ENCODE measurements around the gene PROM1. TPM values are rescaled to one million over a fixed set of nuclear protein-coding genes. Genes with fewer than 3 reads are reported as not detected.

The PROM1 gene
- total RNA-seq, 2 donors from 2014 or later = 34.3 to 63.9 TPM

DNA sequence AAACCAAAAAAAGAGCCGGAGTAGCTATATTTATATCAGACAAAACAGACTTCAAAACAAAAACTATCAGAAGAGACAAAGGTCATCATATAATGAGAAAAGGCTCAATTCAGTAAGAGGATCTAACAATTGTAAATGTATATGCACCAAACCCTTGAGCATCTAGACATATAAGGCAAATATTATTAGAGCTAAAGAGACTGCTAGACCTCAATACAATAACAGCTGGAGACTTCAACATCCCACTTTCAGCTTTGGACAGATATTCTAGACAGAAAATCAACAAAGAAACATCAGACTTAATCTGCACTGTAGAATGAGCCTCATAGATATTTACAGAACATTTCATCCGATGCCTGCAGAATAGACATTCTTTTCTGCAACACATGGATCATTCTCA is 4.8 kb upstream of the PROM1 start:
- no peak overlapping the region for H3K9ac ChIP-seq (ENCODE audit: low read depth in 2 of 2, low read length in 2 of 2)
- no peak for TF ChIP-seq CTCF (IDR thresholded peaks at IDR 0.05)
- peaks cover 4% of the 10 kb centered on the region for H3K27me3 ChIP-seq
- H3K9me3 ChIP-seq = no peaks in the 10 kb centered on the region
- H3K36me3 ChIP-seq = no peaks in the 10 kb centered on the region
- no peaks in the 10 kb centered on the region for H3K4me1 ChIP-seq
- DNase-seq = no peak
- no peak overlapping the region for H3K4me3 ChIP-seq
- intact Hi-C loops (cut with DNase I) = loop anchor here (10.0 kb wide), 1 partner anchor 106 kb away; no protein-coding TSS in a partner anchor
- no peak overlapping the region for H3K27ac ChIP-seq

- no peaks in the 10 kb centered on the region for H3K9me3 ChIP-seq
- no peak overlapping the region for H3K9ac ChIP-seq (ENCODE audit: low read depth in 2 of 2, low read length in 2 of 2)
- H3K27ac ChIP-seq = no peak overlapping the region
- H3K27me3 ChIP-seq = peaks cover 11% of the 10 kb centered on the region
- intact Hi-C loops (cut with DNase I) = loop anchor here (10.0 kb wide), 1 partner anchor 109 kb away; no protein-coding TSS in a partner anchor
- DNase-seq = no peak
- no peak for TF ChIP-seq CTCF (IDR thresholded peaks at IDR 0.05)
- no peak overlapping the region for H3K4me3 ChIP-seq
- H3K4me1 ChIP-seq = no peaks in the 10 kb centered on the region
- H3K36me3 ChIP-seq = no peaks in the 10 kb centered on the region
These were observed 2.0 kb upstream of the PROM1 start for GRCh38 chr4:16085822-16086221.

- peaks cover 11% of the 10 kb centered on the region for H3K27me3 ChIP-seq
- H3K9ac ChIP-seq (ENCODE audit: low read depth in 2 of 2, low read length in 2 of 2) = peak overlapping the region; percentile 66 to 85
- DNase-seq = peak; percentile 45
- H3K36me3 ChIP-seq = no peaks in the 10 kb centered on the region
- H3K4me1 ChIP-seq = no peaks in the 10 kb centered on the region
- H3K4me3 ChIP-seq = peak overlapping the region; percentile 57
- intact Hi-C loops (cut with DNase I) = loop anchor here (10.0 kb wide), 1 partner anchor 112 kb away; no protein-coding TSS in a partner anchor
- no peaks in the 10 kb centered on the region for H3K9me3 ChIP-seq
- no peak overlapping the region for H3K27ac ChIP-seq
- no peak for TF ChIP-seq CTCF (IDR thresholded peaks at IDR 0.05)
These were observed 1.2 kb downstream of the PROM1 start for GRCh38 chr4:16082426-16083240.

DNA sequence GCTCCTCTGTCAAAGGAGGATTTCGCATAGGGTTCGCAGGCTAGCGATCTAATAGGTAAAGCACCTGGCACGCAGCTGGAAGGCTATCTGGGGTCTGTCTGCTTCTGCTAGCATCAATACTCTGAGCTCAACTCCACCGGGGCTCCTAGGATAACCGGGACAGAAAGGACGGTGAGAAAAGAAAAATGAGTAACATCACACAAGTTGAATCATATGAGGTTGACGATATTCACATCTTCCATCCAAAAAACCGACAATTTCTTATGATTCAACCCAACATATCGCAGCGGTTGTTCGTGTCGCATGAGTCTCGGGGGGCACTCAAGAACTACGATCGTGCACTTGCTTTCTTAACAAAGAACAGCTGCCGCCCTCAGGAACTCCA is 1.8 kb downstream of the PROM1 start:
- no peak for DNase-seq
- no peaks in the 10 kb centered on the region for H3K36me3 ChIP-seq
- peak overlapping the region; percentile 66 to 85 for H3K9ac ChIP-seq (ENCODE audit: low read depth in 2 of 2, low read length in 2 of 2)
- H3K27me3 ChIP-seq = peaks cover 11% of the 10 kb centered on the region
- peak overlapping the region; percentile 57 for H3K4me3 ChIP-seq
- H3K27ac ChIP-seq = no peak overlapping the region
- H3K4me1 ChIP-seq = no peaks in the 10 kb centered on the region
- H3K9me3 ChIP-seq = no peaks in the 10 kb centered on the region
- intact Hi-C loops (cut with DNase I) = loop anchor here (10.0 kb wide), 1 partner anchor 113 kb away; no protein-coding TSS in a partner anchor
- TF ChIP-seq CTCF (IDR thresholded peaks at IDR 0.05) = no peak

- H3K4me1 ChIP-seq = no peaks in the 10 kb centered on the region
- peaks cover 11% of the 10 kb centered on the region for H3K27me3 ChIP-seq
- H3K9me3 ChIP-seq = no peaks in the 10 kb centered on the region
- no peak for DNase-seq
- H3K36me3 ChIP-seq = no peaks in the 10 kb centered on the region
- intact Hi-C loops (cut with DNase I) = no loop called here
- H3K4me3 ChIP-seq = no peak overlapping the region
- no peak overlapping the region for H3K27ac ChIP-seq
- TF ChIP-seq CTCF (IDR thresholded peaks at IDR 0.05) = no peak
- H3K9ac ChIP-seq (ENCODE audit: low read depth in 2 of 2, low read length in 2 of 2) = no peak overlapping the region
These were observed 4.8 kb downstream of the PROM1 start for GRCh38 chr4:16079046-16079445.

Data from colonic mucosa (tissue), 4 donors.